ENCODE data around the gene MELTF.

GRCh38 chr3:197027151-197027895, 2.3 kb downstream of the MELTF start:
- TF ChIP-seq CBX8 (IDR thresholded peaks at IDR 0.05) (no peak), MAFK (IDR thresholded peaks at IDR 0.05; ENCODE audit: partially characterized antibody) (no peak), MAX (IDR thresholded peaks at IDR 0.05) (no peak), CTCF (IDR thresholded peaks at IDR 0.05) (no peak), POLR2A (IDR thresholded peaks at IDR 0.05; ENCODE audit: low read length) (no peak), MYC (IDR thresholded peaks at IDR 0.05; ENCODE audit: borderline replicate concordance, low read length) (no peak)

Data from A549 (cell line).